ENCODE measurements around the gene RGMB. TPM values are rescaled to one million over a fixed set of nuclear protein-coding genes. Genes with fewer than 3 reads are reported as not detected.

Gene RGMB
- total and polyA plus RNA-seq, 2 of the 13 experiments (the other 11 are each of a cell fraction or from before 2014, with no cell fraction given) = 3.0 to 3.8 TPM

DNA sequence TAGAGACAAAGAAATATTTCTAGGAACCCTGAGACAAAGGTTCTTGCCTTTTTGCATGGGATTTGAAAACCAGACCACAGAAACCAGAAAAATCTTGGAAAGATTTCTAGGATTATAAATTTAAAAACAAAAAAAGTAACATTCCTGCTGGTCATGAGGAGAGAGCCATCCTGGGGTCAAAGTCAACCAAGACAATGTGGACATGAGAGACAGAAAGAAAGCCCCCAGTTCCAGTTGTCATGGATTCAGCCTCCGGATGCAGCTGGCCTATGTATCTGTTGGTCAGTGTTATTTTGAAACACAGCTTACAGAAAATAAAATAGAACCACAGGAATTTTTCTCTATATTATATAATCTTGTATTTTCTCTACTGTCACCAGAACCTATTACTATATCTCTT is 24.4 kb upstream of the RGMB start:
- 4% methylated on average over 1 of the region's 1 CpG for WGBS (ENCODE audit: low lambda C conversion rate)
- Histone ChIP-seq H3K27ac (ENCODE audit: extremely low read length, insufficient read depth, low read length) (no peak overlapping the region), H3K27me3 (ENCODE audit: control insufficient read depth in 1 of 2, insufficient read depth in 2 of 2, low read length in 2 of 2) (0 out of 5 replicates have a peak, but pooled peaks cover 0 to 4% of the 10 kb centered on the region in 2 experiments), H3K79me2 (ENCODE audit: insufficient read depth, low read length) (no peaks in the 10 kb centered on the region), H2AFZ (ENCODE audit: low read length) (no peak overlapping the region), H3K36me3 (replicated peaks in 1 of 2; ENCODE audit: control insufficient read depth in 1 of 2, insufficient read depth in 2 of 2, low read length in 2 of 2) (no peaks in the 10 kb centered on the region), H3K4me2 (ENCODE audit: low read depth, low read length) (no peak overlapping the region), H3K9me3 (ENCODE audit: low read length) (no peaks in the 10 kb centered on the region), H3K4me3 (replicated peaks in 1 of 3; ENCODE audit: insufficient read depth in 1 of 3, low read depth in 2 of 3, low read length in 3 of 3) (no peak overlapping the region), H3K4me1 (ENCODE audit: insufficient read depth, low read length) (no peaks in the 10 kb centered on the region), H4K20me1 (ENCODE audit: insufficient read depth, low read length) (no peaks in the 10 kb centered on the region), H3K9ac (ENCODE audit: insufficient read depth, low read depth, low read length) (no peak overlapping the region)
- DNase-seq (ENCODE audit: low spot score) = no peak
- no TSS peak for BruUV-seq (replicated peaks)
- intact Hi-C loops (cut with micrococcal nuclease; ENCODE audit: unreplicated experiment) = no loop called here
- no peak for TF ChIP-seq SALL2 (CRISPR knock-in tag; IDR thresholded peaks at IDR 0.05)
- TF ChIP-seq TBL1XR1 (IDR thresholded peaks at IDR 0.05; ENCODE audit: borderline replicate concordance, low read length, partially characterized antibody) = no peak
- no peak for TF ChIP-seq ZNF883 (CRISPR knock-in tag; IDR thresholded peaks at IDR 0.05; ENCODE audit: not compliant biosample characterization)
- TF ChIP-seq, protein P1, sequence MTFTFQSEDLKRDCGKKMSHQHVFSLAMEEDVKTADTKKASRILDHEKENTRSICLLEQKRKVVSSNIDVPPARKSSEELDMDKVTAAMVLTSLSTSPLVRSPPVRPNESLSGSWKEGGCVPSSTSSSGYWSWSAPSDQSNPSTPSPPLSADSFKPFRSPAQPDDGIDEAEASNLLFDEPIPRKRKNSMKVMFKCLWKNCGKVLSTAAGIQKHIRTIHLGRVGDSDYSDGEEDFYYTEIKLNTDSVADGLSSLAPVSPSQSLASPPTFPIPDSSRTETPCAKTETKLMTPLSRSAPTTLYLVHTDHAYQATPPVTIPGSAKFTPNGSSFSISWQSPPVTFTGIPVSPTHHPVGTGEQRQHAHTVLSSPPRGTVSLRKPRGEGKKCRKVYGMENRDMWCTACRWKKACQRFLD (CRISPR knock-in tag; IDR thresholded peaks at IDR 0.05; ENCODE audit: borderline replicate concordance) = no peak
- TF ChIP-seq, protein P2, sequence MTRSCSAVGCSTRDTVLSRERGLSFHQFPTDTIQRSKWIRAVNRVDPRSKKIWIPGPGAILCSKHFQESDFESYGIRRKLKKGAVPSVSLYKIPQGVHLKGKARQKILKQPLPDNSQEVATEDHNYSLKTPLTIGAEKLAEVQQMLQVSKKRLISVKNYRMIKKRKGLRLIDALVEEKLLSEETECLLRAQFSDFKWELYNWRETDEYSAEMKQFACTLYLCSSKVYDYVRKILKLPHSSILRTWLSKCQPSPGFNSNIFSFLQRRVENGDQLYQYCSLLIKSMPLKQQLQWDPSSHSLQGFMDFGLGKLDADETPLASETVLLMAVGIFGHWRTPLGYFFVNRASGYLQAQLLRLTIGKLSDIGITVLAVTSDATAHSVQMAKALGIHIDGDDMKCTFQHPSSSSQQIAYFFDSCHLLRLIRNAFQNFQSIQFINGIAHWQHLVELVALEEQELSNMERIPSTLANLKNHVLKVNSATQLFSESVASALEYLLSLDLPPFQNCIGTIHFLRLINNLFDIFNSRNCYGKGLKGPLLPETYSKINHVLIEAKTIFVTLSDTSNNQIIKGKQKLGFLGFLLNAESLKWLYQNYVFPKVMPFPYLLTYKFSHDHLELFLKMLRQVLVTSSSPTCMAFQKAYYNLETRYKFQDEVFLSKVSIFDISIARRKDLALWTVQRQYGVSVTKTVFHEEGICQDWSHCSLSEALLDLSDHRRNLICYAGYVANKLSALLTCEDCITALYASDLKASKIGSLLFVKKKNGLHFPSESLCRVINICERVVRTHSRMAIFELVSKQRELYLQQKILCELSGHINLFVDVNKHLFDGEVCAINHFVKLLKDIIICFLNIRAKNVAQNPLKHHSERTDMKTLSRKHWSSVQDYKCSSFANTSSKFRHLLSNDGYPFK (CRISPR knock-in tag; IDR thresholded peaks at IDR 0.05; ENCODE audit: borderline replicate concordance) = no peak
- TF ChIP-seq NR2F2 (IDR thresholded peaks at IDR 0.05; ENCODE audit: borderline replicate concordance, low read depth) = no peak
- no peak for TF ChIP-seq PHF20 (CRISPR knock-in tag; IDR thresholded peaks at IDR 0.05)
- no peak for TF ChIP-seq NKX3-1 (CRISPR knock-in tag; IDR thresholded peaks at IDR 0.05)
- no peak for TF ChIP-seq SMARCC2 (IDR thresholded peaks at IDR 0.05)
- no peak for TF ChIP-seq ZNF296 (CRISPR knock-in tag; conservative IDR thresholded peaks at IDR 0.05)
- TF ChIP-seq ESRRA (CRISPR knock-in tag; IDR thresholded peaks at IDR 0.05; ENCODE audit: low read depth) = no peak
- TF ChIP-seq HOXA5 (CRISPR knock-in tag; IDR thresholded peaks at IDR 0.05) = no peak
- TF ChIP-seq, protein P3, sequence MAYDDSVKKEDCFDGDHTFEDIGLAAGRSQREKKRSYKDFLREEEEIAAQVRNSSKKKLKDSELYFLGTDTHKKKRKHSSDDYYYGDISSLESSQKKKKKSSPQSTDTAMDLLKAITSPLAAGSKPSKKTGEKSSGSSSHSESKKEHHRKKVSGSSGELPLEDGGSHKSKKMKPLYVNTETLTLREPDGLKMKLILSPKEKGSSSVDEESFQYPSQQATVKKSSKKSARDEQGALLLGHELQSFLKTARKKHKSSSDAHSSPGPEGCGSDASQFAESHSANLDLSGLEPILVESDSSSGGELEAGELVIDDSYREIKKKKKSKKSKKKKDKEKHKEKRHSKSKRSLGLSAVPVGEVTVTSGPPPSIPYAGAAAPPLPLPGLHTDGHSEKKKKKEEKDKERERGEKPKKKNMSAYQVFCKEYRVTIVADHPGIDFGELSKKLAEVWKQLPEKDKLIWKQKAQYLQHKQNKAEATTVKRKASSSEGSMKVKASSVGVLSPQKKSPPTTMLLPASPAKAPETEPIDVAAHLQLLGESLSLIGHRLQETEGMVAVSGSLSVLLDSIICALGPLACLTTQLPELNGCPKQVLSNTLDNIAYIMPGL (CRISPR knock-in tag; IDR thresholded peaks at IDR 0.05; ENCODE audit: borderline replicate concordance in 1 of 2, low read depth in 1 of 2) = no peak
- TF ChIP-seq, protein P4, sequence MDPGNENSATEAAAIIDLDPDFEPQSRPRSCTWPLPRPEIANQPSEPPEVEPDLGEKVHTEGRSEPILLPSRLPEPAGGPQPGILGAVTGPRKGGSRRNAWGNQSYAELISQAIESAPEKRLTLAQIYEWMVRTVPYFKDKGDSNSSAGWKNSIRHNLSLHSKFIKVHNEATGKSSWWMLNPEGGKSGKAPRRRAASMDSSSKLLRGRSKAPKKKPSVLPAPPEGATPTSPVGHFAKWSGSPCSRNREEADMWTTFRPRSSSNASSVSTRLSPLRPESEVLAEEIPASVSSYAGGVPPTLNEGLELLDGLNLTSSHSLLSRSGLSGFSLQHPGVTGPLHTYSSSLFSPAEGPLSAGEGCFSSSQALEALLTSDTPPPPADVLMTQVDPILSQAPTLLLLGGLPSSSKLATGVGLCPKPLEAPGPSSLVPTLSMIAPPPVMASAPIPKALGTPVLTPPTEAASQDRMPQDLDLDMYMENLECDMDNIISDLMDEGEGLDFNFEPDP (CRISPR knock-in tag; conservative IDR thresholded peaks at IDR 0.05) = no peak
- no peak for ATAC-seq
- in situ Hi-C loops (cut with HindIII; ENCODE audit: extremely low pct_ligation_motif_present, low pct_unique_long_range_greater_than_20kb) = no loop called here
- POLR2A ChIA-PET = no interaction called here
- CTCF ChIA-PET (ENCODE audit: low intra/inter-chr PET ratio, low total read pairs) = no interaction called here
- no peak for FAIRE-seq

Data from HepG2 (cell line).